D341Med (cell line): ENCODE results near the gene XPO1.

Source experiments
- DNase-seq: peaks from one replicate; pipeline ENCODE4 v3.0.0; 2012; ENCODE audit warnings: low spot score

XPO1 gene

DNA sequence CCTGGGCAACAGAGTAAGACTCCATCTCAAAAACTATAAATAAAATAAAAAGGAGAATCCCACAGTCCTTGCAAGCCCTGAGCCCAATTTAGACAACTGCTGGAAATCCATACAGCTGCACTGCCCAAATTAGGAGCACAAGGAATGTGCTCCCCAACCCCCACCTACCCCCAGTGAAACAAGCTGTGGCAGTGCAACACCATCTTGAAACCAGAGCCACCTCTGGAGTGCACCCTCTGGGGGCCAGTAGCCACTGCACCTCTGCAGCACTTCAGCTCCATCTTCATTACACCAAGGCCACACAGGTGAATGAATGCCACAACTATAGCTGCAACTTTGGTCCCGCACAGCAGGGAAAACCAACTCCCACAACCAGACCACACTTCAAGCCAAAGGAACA is 104.5 kb downstream of the XPO1 start:
- DNase-seq, result no peak

DNA sequence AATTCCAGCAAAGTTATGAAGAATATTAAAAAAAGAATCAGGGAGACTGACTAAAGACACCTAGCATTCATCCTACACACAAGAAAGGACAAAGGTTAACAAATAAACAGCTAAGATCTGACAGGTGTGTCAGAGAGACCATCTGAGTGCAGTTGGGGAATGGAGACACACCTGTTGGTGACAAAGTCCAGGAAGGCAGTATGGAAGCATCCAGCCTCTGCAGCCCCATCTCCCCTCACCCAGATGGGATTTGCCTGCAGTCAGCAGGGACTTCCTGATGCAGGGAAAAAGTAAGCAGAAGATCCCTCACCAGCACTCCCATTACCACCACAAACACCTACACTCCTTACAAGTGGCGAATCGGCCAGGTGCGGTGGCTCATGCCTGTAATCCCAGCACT is 105.2 kb downstream of the XPO1 start:
- DNase-seq, result no peak

DNA sequence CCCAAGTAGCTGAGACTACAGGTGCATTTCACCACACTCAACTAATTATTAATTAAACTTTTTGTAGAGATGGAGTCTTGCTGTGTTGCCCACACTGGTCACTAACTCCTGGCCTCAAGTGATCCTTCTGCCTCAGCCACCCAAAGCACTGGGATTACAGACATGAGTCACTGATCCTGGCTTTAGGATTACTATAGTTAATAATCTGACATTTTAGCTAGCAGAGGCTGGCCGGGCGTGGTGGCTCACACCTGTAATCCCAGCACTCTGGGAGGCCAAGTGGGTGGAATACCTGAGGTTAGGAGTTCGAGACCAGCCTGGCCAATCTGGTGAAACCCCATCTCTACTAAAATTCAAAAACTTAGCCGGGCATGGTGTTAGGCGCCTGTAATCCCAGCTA is 106.8 kb downstream of the XPO1 start:
- DNase-seq, result no peak
